ENCODE results near the gene CMYA5. TPM values are rescaled to one million over a fixed set of nuclear protein-coding genes. Genes with fewer than 3 reads are reported as not detected.
A peak's percentile ranks its signal among the peaks of the same experiment; 100 is the strongest.

Gene CMYA5
- total and polyA plus RNA-seq, 9 of the 15 experiments (the other 6 are each of a cell fraction or from before 2014, with no cell fraction given) = 0.18 to 1.1 (median 0.32) TPM

DNA sequence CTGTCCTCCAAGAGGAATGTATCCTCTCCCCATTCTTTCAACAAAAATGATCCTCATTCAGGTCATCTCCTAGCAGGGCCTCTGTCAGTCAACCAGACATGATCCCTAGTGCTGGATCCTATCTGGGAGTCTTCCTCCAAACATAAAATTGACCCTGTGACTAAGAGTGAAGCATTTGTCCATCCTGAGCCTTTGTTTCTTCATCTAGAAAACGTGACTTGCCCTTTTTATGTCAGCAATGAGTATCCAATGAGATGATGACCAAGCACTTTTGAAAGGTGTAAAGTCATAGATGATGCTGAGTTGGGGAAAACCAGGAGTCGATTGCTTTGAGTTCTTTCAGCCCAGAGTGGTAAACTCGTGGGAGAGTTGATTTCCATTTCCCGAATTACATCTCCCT, 143.3 kb downstream of the CMYA5 start (continued):
- TF ChIP-seq SMARCA4 (IDR thresholded peaks at IDR 0.05) (peak; percentile 35; the same call in 1 of the 2 replicates), L3MBTL2 (IDR thresholded peaks at IDR 0.05) (peak; percentile 14; the same call in 1 of the 2 replicates), FOXA1 (IDR thresholded peaks at IDR 0.05; ENCODE audit: borderline replicate concordance) (no peak), ZNF143 (CRISPR knock-in tag; IDR thresholded peaks at IDR 0.05) (no peak), BACH1 (tag; IDR thresholded peaks at IDR 0.05) (peak; percentile 87), TRIM24 (IDR thresholded peaks at IDR 0.05) (0 out of 4 replicates have a peak, but pooled peaks have one; percentile 19 to 28), MAFG (tag; conservative IDR thresholded peaks at IDR 0.05) (peak; percentile 99), MTA3 (IDR thresholded peaks at IDR 0.05; ENCODE audit: borderline replicate concordance) (no peak), ZNF644 (tag; IDR thresholded peaks at IDR 0.05; ENCODE audit: low read depth) (no peak), ATF7 (IDR thresholded peaks at IDR 0.05) (no peak), MAFF (IDR thresholded peaks at IDR 0.05; ENCODE audit: low read length) (peak; percentile 87), HIVEP1 (CRISPR knock-in tag; IDR thresholded peaks at IDR 0.05) (no peak), ZNF589 (CRISPR knock-in tag; IDR thresholded peaks at IDR 0.05; ENCODE audit: low read depth) (no peak)
- TF ChIP-seq, protein P1, sequence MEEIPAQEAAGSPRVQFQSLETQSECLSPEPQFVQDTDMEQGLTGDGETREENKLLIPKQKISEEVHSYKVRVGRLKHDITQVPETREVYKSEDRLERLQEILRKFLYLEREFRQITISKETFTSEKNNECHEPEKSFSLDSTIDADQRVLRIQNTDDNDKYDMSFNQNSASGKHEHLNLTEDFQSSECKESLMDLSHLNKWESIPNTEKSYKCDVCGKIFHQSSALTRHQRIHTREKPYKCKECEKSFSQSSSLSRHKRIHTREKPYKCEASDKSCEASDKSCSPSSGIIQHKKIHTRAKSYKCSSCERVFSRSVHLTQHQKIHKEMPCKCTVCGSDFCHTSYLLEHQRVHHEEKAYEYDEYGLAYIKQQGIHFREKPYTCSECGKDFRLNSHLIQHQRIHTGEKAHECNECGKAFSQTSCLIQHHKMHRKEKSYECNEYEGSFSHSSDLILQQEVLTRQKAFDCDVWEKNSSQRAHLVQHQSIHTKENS (CRISPR knock-in tag; IDR thresholded peaks at IDR 0.05) = no peak
- TF ChIP-seq, protein P2, sequence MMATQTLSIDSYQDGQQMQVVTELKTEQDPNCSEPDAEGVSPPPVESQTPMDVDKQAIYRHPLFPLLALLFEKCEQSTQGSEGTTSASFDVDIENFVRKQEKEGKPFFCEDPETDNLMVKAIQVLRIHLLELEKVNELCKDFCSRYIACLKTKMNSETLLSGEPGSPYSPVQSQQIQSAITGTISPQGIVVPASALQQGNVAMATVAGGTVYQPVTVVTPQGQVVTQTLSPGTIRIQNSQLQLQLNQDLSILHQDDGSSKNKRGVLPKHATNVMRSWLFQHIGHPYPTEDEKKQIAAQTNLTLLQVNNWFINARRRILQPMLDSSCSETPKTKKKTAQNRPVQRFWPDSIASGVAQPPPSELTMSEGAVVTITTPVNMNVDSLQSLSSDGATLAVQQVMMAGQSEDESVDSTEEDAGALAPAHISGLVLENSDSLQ (IDR thresholded peaks at IDR 0.05) = peak; percentile 42; the same call in 1 of the 2 replicates
- TF ChIP-seq, protein P3, sequence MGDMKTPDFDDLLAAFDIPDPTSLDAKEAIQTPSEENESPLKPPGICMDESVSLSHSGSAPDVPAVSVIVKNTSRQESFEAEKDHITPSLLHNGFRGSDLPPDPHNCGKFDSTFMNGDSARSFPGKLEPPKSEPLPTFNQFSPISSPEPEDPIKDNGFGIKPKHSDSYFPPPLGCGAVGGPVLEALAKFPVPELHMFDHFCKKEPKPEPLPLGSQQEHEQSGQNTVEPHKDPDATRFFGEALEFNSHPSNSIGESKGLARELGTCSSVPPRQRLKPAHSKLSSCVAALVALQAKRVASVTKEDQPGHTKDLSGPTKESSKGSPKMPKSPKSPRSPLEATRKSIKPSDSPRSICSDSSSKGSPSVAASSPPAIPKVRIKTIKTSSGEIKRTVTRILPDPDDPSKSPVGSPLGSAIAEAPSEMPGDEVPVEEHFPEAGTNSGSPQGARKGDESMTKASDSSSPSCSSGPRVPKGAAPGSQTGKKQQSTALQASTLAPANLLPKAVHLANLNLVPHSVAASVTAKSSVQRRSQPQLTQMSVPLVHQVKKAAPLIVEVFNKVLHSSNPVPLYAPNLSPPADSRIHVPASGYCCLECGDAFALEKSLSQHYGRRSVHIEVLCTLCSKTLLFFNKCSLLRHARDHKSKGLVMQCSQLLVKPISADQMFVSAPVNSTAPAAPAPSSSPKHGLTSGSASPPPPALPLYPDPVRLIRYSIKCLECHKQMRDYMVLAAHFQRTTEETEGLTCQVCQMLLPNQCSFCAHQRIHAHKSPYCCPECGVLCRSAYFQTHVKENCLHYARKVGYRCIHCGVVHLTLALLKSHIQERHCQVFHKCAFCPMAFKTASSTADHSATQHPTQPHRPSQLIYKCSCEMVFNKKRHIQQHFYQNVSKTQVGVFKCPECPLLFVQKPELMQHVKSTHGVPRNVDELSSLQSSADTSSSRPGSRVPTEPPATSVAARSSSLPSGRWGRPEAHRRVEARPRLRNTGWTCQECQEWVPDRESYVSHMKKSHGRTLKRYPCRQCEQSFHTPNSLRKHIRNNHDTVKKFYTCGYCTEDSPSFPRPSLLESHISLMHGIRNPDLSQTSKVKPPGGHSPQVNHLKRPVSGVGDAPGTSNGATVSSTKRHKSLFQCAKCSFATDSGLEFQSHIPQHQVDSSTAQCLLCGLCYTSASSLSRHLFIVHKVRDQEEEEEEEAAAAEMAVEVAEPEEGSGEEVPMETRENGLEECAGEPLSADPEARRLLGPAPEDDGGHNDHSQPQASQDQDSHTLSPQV (IDR thresholded peaks at IDR 0.05) = peak; percentile 59; the same call in 1 of the 2 replicates

All from K562 (cell line).